ENCODE data around the gene GUCD1. TPM values are rescaled to one million over a fixed set of nuclear protein-coding genes. Genes with fewer than 3 reads are reported as not detected.
A peak's percentile ranks its signal among the peaks of the same experiment; 100 is the strongest.

GUCD1 gene
- total and polyA plus RNA-seq, 9 of the 15 experiments (the other 6 are each of a cell fraction or from before 2014, with no cell fraction given): 31.5 to 67.8 (median 50.3) TPM

DNA sequence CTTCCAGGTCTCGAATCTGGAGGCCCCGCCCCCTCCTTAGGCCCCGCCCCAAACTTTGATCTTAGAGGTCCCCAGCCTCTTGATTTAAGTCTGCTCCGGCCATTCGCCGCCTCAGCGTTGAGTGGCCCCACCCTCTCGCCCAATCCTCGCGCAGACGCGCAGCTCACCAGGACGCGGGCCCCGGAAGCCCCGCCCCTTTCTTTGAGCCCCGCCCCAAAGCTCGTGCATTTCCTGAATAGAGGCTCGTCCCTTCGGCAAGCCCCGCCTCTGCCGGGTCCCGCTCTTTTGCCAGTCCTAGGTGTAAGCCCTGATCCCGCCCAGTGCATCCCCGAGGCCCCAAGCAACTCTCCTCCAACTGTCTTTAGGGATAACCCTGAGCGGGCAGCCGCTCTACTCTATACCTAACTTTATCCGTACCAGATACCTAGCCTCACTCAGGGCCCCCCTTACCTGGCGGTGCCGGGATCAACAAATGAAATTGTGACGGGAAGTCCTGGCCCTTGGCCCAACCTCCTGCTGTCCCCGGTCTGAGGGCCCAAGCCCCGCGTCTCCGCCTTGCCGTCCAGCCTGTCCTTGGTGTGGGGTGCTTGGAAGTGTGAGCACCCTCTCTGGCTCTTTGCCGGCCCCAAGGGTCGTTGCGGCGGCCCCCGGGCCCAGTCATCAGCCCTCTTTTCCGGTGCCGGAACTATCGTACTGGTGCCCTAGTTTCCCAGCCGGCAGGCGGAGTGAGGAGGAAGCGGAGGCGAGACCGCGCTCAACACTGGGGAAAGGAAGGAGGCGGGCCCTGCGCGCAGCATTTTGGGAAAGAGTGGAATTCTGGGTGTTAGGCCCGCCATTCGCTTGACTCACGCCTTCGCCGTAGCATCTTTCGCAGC, 464 bp upstream of the GUCD1 start, which contains the start of gene SNRPD3 (continued):
- no peak for TF ChIP-seq MCM5 (IDR thresholded peaks at IDR 0.05; ENCODE audit: low read depth)
- 0 out of 2 replicates have a peak, but pooled peaks have one; percentile 4 for TF ChIP-seq ZNF41 (CRISPR knock-in tag; conservative IDR thresholded peaks at IDR 0.05)
- peak; percentile 40; the same call in 1 of the 2 replicates for TF ChIP-seq MTA1 (IDR thresholded peaks at IDR 0.05; ENCODE audit: borderline replicate concordance)
- TF ChIP-seq TOE1 (IDR thresholded peaks at IDR 0.05; ENCODE audit: borderline replicate concordance): peak; percentile 89
- TF ChIP-seq TOE1 (CRISPR knock-in tag; IDR thresholded peaks at IDR 0.05; ENCODE audit: borderline replicate concordance, low read depth): no peak
- peak; percentile 69; the same call in 1 of the 2 replicates for TF ChIP-seq POLR2AphosphoS5 (IDR thresholded peaks at IDR 0.05; ENCODE audit: control insufficient read depth, insufficient read depth, low read depth, low read length)
- TF ChIP-seq ZNF780A (CRISPR knock-in tag; IDR thresholded peaks at IDR 0.05): no peak
- TF ChIP-seq, protein P1, sequence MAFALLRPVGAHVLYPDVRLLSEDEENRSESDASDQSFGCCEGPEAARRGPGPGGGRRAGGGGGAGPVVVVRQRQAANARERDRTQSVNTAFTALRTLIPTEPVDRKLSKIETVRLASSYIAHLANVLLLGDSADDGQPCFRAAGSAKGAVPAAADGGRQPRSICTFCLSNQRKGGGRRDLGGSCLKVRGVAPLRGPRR (CRISPR knock-in tag; IDR thresholded peaks at IDR 0.05): no peak
- peak; percentile 95 for TF ChIP-seq POLR2G (IDR thresholded peaks at IDR 0.05; ENCODE audit: low read depth, low read length)
- TF ChIP-seq MTA2 (IDR thresholded peaks at IDR 0.05; ENCODE audit: low read depth): no peak
- TF ChIP-seq SMARCA4 (IDR thresholded peaks at IDR 0.05): no peak
- no peak for TF ChIP-seq ZNF707 (CRISPR knock-in tag; conservative IDR thresholded peaks at IDR 0.05)
- TF ChIP-seq ASH1L (IDR thresholded peaks at IDR 0.05; ENCODE audit: borderline replicate concordance, low read depth, partially characterized antibody): no peak
- no peak for TF ChIP-seq SNIP1 (IDR thresholded peaks at IDR 0.05; ENCODE audit: low read depth)
- no peak for TF ChIP-seq U2AF2 (optimal IDR thresholded peaks at IDR 0.05; ENCODE audit: low read depth, low read length)
- no peak for TF ChIP-seq SRSF3 (IDR thresholded peaks at IDR 0.05; ENCODE audit: insufficient read depth, low read length)
- no peak for TF ChIP-seq WHSC1 (IDR thresholded peaks at IDR 0.05; ENCODE audit: low read length)
- TF ChIP-seq, protein P2, sequence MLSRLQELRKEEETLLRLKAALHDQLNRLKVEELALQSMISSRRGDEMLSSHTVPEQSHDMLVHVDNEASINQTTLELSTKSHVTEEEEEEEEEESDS (CRISPR knock-in tag; IDR thresholded peaks at IDR 0.05): no peak
- TF ChIP-seq, protein P3, sequence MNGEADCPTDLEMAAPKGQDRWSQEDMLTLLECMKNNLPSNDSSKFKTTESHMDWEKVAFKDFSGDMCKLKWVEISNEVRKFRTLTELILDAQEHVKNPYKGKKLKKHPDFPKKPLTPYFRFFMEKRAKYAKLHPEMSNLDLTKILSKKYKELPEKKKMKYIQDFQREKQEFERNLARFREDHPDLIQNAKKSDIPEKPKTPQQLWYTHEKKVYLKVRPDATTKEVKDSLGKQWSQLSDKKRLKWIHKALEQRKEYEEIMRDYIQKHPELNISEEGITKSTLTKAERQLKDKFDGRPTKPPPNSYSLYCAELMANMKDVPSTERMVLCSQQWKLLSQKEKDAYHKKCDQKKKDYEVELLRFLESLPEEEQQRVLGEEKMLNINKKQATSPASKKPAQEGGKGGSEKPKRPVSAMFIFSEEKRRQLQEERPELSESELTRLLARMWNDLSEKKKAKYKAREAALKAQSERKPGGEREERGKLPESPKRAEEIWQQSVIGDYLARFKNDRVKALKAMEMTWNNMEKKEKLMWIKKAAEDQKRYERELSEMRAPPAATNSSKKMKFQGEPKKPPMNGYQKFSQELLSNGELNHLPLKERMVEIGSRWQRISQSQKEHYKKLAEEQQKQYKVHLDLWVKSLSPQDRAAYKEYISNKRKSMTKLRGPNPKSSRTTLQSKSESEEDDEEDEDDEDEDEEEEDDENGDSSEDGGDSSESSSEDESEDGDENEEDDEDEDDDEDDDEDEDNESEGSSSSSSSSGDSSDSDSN (IDR thresholded peaks at IDR 0.05; ENCODE audit: borderline replicate concordance in 1 of 2, low read depth in 2 of 2, low read length in 2 of 2): no peak
- no peak for TF ChIP-seq ZNF184 (CRISPR knock-in tag; IDR thresholded peaks at IDR 0.05)
- TF ChIP-seq DNMT1 (IDR thresholded peaks at IDR 0.05): no peak
- TF ChIP-seq POLR2AphosphoS2 (IDR thresholded peaks at IDR 0.05; ENCODE audit: low read length): no peak
- TF ChIP-seq CREB1 (IDR thresholded peaks at IDR 0.05): 0 out of 2 replicates have a peak, but pooled peaks have one; percentile 38
- TF ChIP-seq CREB1 (CRISPR knock-in tag; IDR thresholded peaks at IDR 0.05): no peak; the same call in 1 of the 2 replicates
- TF ChIP-seq ZNF764 (CRISPR knock-in tag; IDR thresholded peaks at IDR 0.05; ENCODE audit: low read depth): no peak
- no peak for TF ChIP-seq SMC3 (conservative IDR thresholded peaks at IDR 0.05; ENCODE audit: insufficient read depth, low read depth, low read length)
- peak; percentile 89 for TF ChIP-seq TAF1 (IDR thresholded peaks at IDR 0.05; ENCODE audit: control insufficient read depth, extremely low read depth, insufficient read depth, low read length, severe bottlenecking)
- TF ChIP-seq POU5F1 (IDR thresholded peaks at IDR 0.05; ENCODE audit: borderline replicate concordance, low read depth, low read length, partially characterized antibody): no peak
